NB4 (cell line): Measurements from ENCODE around the gene GRID1.

ENCODE experiments used
- MAX ChIP-seq: IDR thresholded peaks from 2 replicates; pipeline ENCODE4 v1.6.1; 2011; ENCODE audit warnings: low read depth, low read length
- MYC ChIP-seq: IDR thresholded peaks from 2 replicates; pipeline ENCODE4 v1.6.1; 2011; ENCODE audit warnings: low read depth, low read length
- POLR2A ChIP-seq: IDR thresholded peaks from 2 replicates; pipeline ENCODE4 v1.6.1; 2011; ENCODE audit warnings: mild to moderate bottlenecking; ENCODE audit not compliant: insufficient read length; ENCODE audit errors: extremely low read depth
- TF ChIP-seq, protein P1 (sequence below): IDR thresholded peaks from one replicate; pipeline ENCODE4 v1.5.1; 2012; ENCODE audit warnings: low read depth, low read length

GRCh38 chr10:86333826-86334487 lies 32.6 kb downstream of the GRID1 start:
- TF ChIP-seq, protein P1, sequence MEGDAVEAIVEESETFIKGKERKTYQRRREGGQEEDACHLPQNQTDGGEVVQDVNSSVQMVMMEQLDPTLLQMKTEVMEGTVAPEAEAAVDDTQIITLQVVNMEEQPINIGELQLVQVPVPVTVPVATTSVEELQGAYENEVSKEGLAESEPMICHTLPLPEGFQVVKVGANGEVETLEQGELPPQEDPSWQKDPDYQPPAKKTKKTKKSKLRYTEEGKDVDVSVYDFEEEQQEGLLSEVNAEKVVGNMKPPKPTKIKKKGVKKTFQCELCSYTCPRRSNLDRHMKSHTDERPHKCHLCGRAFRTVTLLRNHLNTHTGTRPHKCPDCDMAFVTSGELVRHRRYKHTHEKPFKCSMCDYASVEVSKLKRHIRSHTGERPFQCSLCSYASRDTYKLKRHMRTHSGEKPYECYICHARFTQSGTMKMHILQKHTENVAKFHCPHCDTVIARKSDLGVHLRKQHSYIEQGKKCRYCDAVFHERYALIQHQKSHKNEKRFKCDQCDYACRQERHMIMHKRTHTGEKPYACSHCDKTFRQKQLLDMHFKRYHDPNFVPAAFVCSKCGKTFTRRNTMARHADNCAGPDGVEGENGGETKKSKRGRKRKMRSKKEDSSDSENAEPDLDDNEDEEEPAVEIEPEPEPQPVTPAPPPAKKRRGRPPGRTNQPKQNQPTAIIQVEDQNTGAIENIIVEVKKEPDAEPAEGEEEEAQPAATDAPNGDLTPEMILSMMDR = no peak
- TF ChIP-seq POLR2A = no peak
- TF ChIP-seq MAX = no peak
- no peak for TF ChIP-seq MYC
